SHP77 (cell line): ENCODE measurements around the gene RAPGEF6.
"Not testable (repeated sequence)": the region's sequence is repeated elsewhere in the genome, so short reads cannot be mapped to it uniquely, and the experiment has no call there.

Experiments used
- DNase-seq, 2 experiments: peaks; one replicate each; lab custom pipeline; 2025; lab: John Stamatoyannopoulos, UW

Gene RAPGEF6

GRCh38 chr5:131496400-131496713 lies 138.7 kb downstream of the RAPGEF6 start:
- peak; percentile 80 to 90 for DNase-seq

- no peak for DNase-seq
These were observed 139.3 kb downstream of the RAPGEF6 start for GRCh38 chr5:131495536-131496399.

- no peak for DNase-seq
These were observed 143.3 kb downstream of the RAPGEF6 start for GRCh38 chr5:131491749-131492148.

GRCh38 chr5:131488463-131488862 lies 146.6 kb downstream of the RAPGEF6 start:
- no peak for DNase-seq

GRCh38 chr5:131487371-131487770 lies 147.7 kb downstream of the RAPGEF6 start:
- not testable (repeated sequence) for DNase-seq

- DNase-seq: no peak
These were observed 152.4 kb downstream of the RAPGEF6 start for GRCh38 chr5:131482617-131483016.

- DNase-seq: no peak
These were observed 153.5 kb downstream of the RAPGEF6 start for GRCh38 chr5:131481569-131481968.

GRCh38 chr5:131475541-131475941 lies 159.5 kb downstream of the RAPGEF6 start:
- no peak for DNase-seq

GRCh38 chr5:131473731-131474130 lies 161.3 kb downstream of the RAPGEF6 start:
- no peak for DNase-seq

- DNase-seq: no peak
These were observed 168.8 kb downstream of the RAPGEF6 start for GRCh38 chr5:131466171-131466766.

GRCh38 chr5:131463656-131464055 lies 171.4 kb downstream of the RAPGEF6 start:
- no peak for DNase-seq

GRCh38 chr5:131462454-131462853 lies 172.6 kb downstream of the RAPGEF6 start:
- DNase-seq: no peak

GRCh38 chr5:131461742-131462141 lies 173.3 kb downstream of the RAPGEF6 start:
- no peak for DNase-seq

- no peak for DNase-seq
These were observed 174.0 kb downstream of the RAPGEF6 start for GRCh38 chr5:131460867-131461572.

GRCh38 chr5:131460133-131460532 lies 174.9 kb downstream of the RAPGEF6 start:
- no peak for DNase-seq

GRCh38 chr5:131459216-131459615 lies 175.8 kb downstream of the RAPGEF6 start:
- no peak for DNase-seq

- no peak for DNase-seq
These were observed 177.8 kb downstream of the RAPGEF6 start for GRCh38 chr5:131457193-131457592.

GRCh38 chr5:131450941-131451340 lies 184.1 kb downstream of the RAPGEF6 start:
- no peak for DNase-seq

- no peak for DNase-seq
These were observed 193.8 kb downstream of the RAPGEF6 start for GRCh38 chr5:131441184-131441583.

GRCh38 chr5:131436081-131436480 lies 198.9 kb downstream of the RAPGEF6 start:
- DNase-seq: no peak

- no peak for DNase-seq
These were observed 201.9 kb downstream of the RAPGEF6 start for GRCh38 chr5:131433109-131433508.

GRCh38 chr5:131431794-131432193 lies 203.2 kb downstream of the RAPGEF6 start:
- no peak for DNase-seq

GRCh38 chr5:131430794-131431193 lies 204.2 kb downstream of the RAPGEF6 start:
- DNase-seq: no peak
